Psoas muscle (tissue), 8 donors: Measurements from ENCODE around the gene TMEM126B. TPM values are rescaled to one million over a fixed set of nuclear protein-coding genes. Genes with fewer than 3 reads are reported as not detected.
A peak's percentile ranks its signal among the peaks of the same experiment; 100 is the strongest.

Experiments
- ATAC-seq, 4 donors: fragments of 200-7000 bp; cut with Tn5 transposase; one replicate each; pipeline ENCODE4 v1.9.1; 2020; ENCODE audit warnings: moderate library complexity in 3 of 4, mild to moderate bottlenecking in 2 of 4
- DNase-seq, 2 donors: peaks; one replicate each; pipeline ENCODE4 v3.0.0-alpha.2; 2020
- H3K27ac ChIP-seq: fragments of 200-600 bp; one replicate; pipeline ENCODE4 v1.8.0; 2022
- H3K27me3 ChIP-seq, 3 donors: fragments of 200-600 bp in 1 of 3; one replicate each; pipeline versions ENCODE4 v1.6.1 to v1.8.0; 2013 to 2022; ENCODE audit warnings: low read length in 2 of 3, mild to moderate bottlenecking in 2 of 3, moderate library complexity in 1 of 3; ENCODE audit not compliant: insufficient read depth in 3 of 3
- H3K36me3 ChIP-seq, 2 donors: fragments of 200-600 bp in 1 of 2; one replicate each; pipeline versions ENCODE4 v1.6.1 to v1.8.0; 2013 to 2022; ENCODE audit warnings: low read depth in 1 of 2, mild to moderate bottlenecking in 1 of 2, moderate library complexity in 1 of 2; ENCODE audit not compliant: insufficient read depth in 1 of 2
- H3K4me1 ChIP-seq: fragments of 200-600 bp; one replicate; pipeline ENCODE4 v1.8.0; 2022
- H3K4me3 ChIP-seq: fragments of 200-600 bp; one replicate; pipeline ENCODE4 v1.8.0; 2022; ENCODE audit warnings: mild to moderate bottlenecking
- H3K9me3 ChIP-seq: fragments of 200-600 bp; one replicate; pipeline ENCODE4 v1.8.0; 2022
- CTCF ChIP-seq: fragments of 200-600 bp; IDR thresholded peaks from one replicate; pipeline ENCODE4 v1.8.0; 2022; ENCODE audit warnings: antibody characterized with exemption
- WGBS, 3 donors: extraction: QIAGEN DNeasy Blood & Tissue Kit; methylation state at CpG; one replicate each; pipeline versions ENCODE4 v1.1.6 to v1.1.7; 2013; 5-methylcytosine and 5-hydroxymethylcytosine counted together
- intact Hi-C, 2 donors: fragments of 100-400 bp; cut with DNase I; formaldehyde crosslinking; loops; one replicate each; pipeline versions ENCODE4 v1.11.0 to v1.14.2; 2022
- polyA plus RNA-seq, 3 donors: library from polyadenylated mRNA; stranded (reverse); fragments of 200-250 nt; gene quantifications; one replicate each; pipeline ENCODE4 v1.2.3, GENCODE V29; 2013
- total RNA-seq, 4 donors: library from RNA; stranded (reverse); fragmentation: NEBNext Ultra II Directional in 2 of 4; extraction: Animal tissue kit (Norgen Biotek cat#: 25700) in 2 of 4; gene quantifications; one replicate each; pipeline versions ENCODE4 v1.2.1 to v1.2.4, GENCODE V29; 2021 to 2023
- donor health status: healthy with polysubstance abuse.
- donor health status: DM: no; HTN: no; CAD: no; lungs with moderate emphysema.
- donor health status: Bipolar disorder and iron deficiency.
- donor health status: healthy.
- donor health status: DM: yes; HTN: yes; CAD: no.
- donor health status: DM: no; HTN: no; CAD: no.
- donor health status: DM: no; HTN: no; CAD: no.
- donor health status: DM: yes; HTN: yes; CAD: no.

The TMEM126B gene
- total and polyA plus RNA-seq, 7 donors, result 20.0 to 40.6 (median 28.6) TPM

GRCh38 chr11:85685820-85686459, 57.5 kb downstream of the TMEM126B start, which contains the start of gene CCDC89:
Gene CCDC89, minus strand, starts transcription at chr11:85686195. Its CDS starts 65 bp downstream, at chr11:85686130.
- WGBS, 3 donors, result 4 to 7% (median 7%) methylated on average over 13 of the region's 13 CpGs
- Histone ChIP-seq H3K4me1 (peaks cover 16% of the 10 kb centered on the region), H3K4me3 (peak within 1 kb of the TSS; percentile 70), H3K27ac (peak within 1 kb of the TSS; percentile 76), H3K9me3 (no peaks in the 10 kb centered on the region), H3K27me3 (no peaks in the 10 kb centered on the region), H3K36me3 (no peaks in the 10 kb centered on the region)
- no peak for TF ChIP-seq CTCF
- DNase-seq (peak; percentile 66 to 85), ATAC-seq (peak; percentile 97 to 98 (median 98))
- intact Hi-C loops, result no loop called here

Other genes with a start within 250 kb of the TMEM126B start
- gene DLG2, start 1.2 kb upstream of the TMEM126B start, total RNA-seq, result 1 to 10 TPM; 3.4 to 5.3 (median 3.8) TPM
- 1 to 10 TPM in 1 of 3 donors, under 1 TPM in 2; 0.23 to 1.3 (median 0.35) TPM for gene DLG2, start 1.2 kb upstream of the TMEM126B start, polyA plus RNA-seq
- gene TMEM126A, start 19.4 kb downstream of the TMEM126B start, total RNA-seq, result 10 to 100 TPM; 32.4 to 51.5 (median 39.1) TPM
- 100 to 1,000 TPM in 1 of 3 donors, 10 to 100 TPM in 2; 70.6 to 107 (median 72.0) TPM for gene TMEM126A, start 19.4 kb downstream of the TMEM126B start, polyA plus RNA-seq
- 10 to 100 TPM; 14.0 to 32.3 (median 19.4) TPM for gene CREBZF, start 36.5 kb downstream of the TMEM126B start, total RNA-seq
- gene CREBZF, start 36.5 kb downstream of the TMEM126B start, polyA plus RNA-seq, result 10 to 100 TPM; 14.1 to 25.6 (median 17.9) TPM
- gene CCDC89, start 57.6 kb downstream of the TMEM126B start, total RNA-seq, result under 1 TPM in 3 of 4 donors, not detected in 1; 0.15 to 0.71 (median 0.42) TPM
- gene CCDC89, start 57.6 kb downstream of the TMEM126B start, polyA plus RNA-seq, result 1 to 10 TPM in 1 of 3 donors, under 1 TPM in 2; 0.13 to 2.0 (median 0.20) TPM
- 1 to 10 TPM; 3.2 to 5.6 (median 5.1) TPM for gene SYTL2, start 182.5 kb downstream of the TMEM126B start, total RNA-seq
- gene SYTL2, start 182.5 kb downstream of the TMEM126B start, polyA plus RNA-seq, result 1 to 10 TPM; 1.7 to 4.8 (median 2.3) TPM
- not detected for gene CCDC83, start 226.8 kb downstream of the TMEM126B start, total RNA-seq
- gene CCDC83, start 226.8 kb downstream of the TMEM126B start, polyA plus RNA-seq, result not detected